ENCODE measurements around the gene EPB41L4B. TPM values are rescaled to one million over a fixed set of nuclear protein-coding genes. Genes with fewer than 3 reads are reported as not detected.

Gene EPB41L4B
- total RNA-seq, 1 donor from 2014 or later: 4.7 TPM

GRCh38 chr9:109331353-109331752, 10.5 kb upstream of the EPB41L4B start:
- H3K4me3 ChIP-seq: no peak overlapping the region
- H3K27ac ChIP-seq: peak overlapping the region; percentile 68
- DNase-seq (ENCODE audit: extremely low spot score in 2 of 2): no peak
- H3K36me3 ChIP-seq: no peaks in the 10 kb centered on the region
- intact Hi-C loops (cut with DNase I): no loop called here
- no peaks in the 10 kb centered on the region for H3K27me3 ChIP-seq
- peaks cover 29% of the 10 kb centered on the region for H3K4me1 ChIP-seq
- H3K9me3 ChIP-seq: no peaks in the 10 kb centered on the region
- TF ChIP-seq CTCF (IDR thresholded peaks at IDR 0.05) (no peak), POLR2AphosphoS5 (IDR thresholded peaks at IDR 0.05; ENCODE audit: insufficient read depth in 1 of 2, low read depth in 1 of 2) (no peak), POLR2A (IDR thresholded peaks at IDR 0.05) (no peak)

GRCh38 chr9:109329638-109330258, 8.9 kb upstream of the EPB41L4B start:
- no peaks in the 10 kb centered on the region for H3K9me3 ChIP-seq
- H3K4me1 ChIP-seq: peaks cover 29% of the 10 kb centered on the region
- H3K4me3 ChIP-seq: no peak overlapping the region
- DNase-seq (ENCODE audit: extremely low spot score in 2 of 2): no peak
- no peaks in the 10 kb centered on the region for H3K36me3 ChIP-seq
- no peak for TF ChIP-seq CTCF (IDR thresholded peaks at IDR 0.05)
- no peak for TF ChIP-seq POLR2AphosphoS5 (IDR thresholded peaks at IDR 0.05; ENCODE audit: insufficient read depth in 1 of 2, low read depth in 1 of 2)
- TF ChIP-seq POLR2A (IDR thresholded peaks at IDR 0.05): no peak
- H3K27ac ChIP-seq: peak overlapping the region; percentile 78
- no peaks in the 10 kb centered on the region for H3K27me3 ChIP-seq
- intact Hi-C loops (cut with DNase I): no loop called here

GRCh38 chr9:109328978-109329637, 8.2 kb upstream of the EPB41L4B start:
- intact Hi-C loops (cut with DNase I): no loop called here
- peaks cover 29% of the 10 kb centered on the region for H3K4me1 ChIP-seq
- no peak for DNase-seq (ENCODE audit: extremely low spot score in 2 of 2)

GRCh38 chr9:109325089-109325488, 4.2 kb upstream of the EPB41L4B start:
- H3K27me3 ChIP-seq: no peaks in the 10 kb centered on the region
- intact Hi-C loops (cut with DNase I): no loop called here

More at GRCh38 chr9:109328978-109329637, 8.2 kb upstream of the EPB41L4B start:
- no peak for TF ChIP-seq CTCF (IDR thresholded peaks at IDR 0.05)
- TF ChIP-seq POLR2AphosphoS5 (IDR thresholded peaks at IDR 0.05; ENCODE audit: insufficient read depth in 1 of 2, low read depth in 1 of 2): no peak
- TF ChIP-seq POLR2A (IDR thresholded peaks at IDR 0.05): no peak
- no peak overlapping the region for H3K4me3 ChIP-seq
- no peaks in the 10 kb centered on the region for H3K36me3 ChIP-seq
- peak overlapping the region; percentile 78 for H3K27ac ChIP-seq
- no peaks in the 10 kb centered on the region for H3K9me3 ChIP-seq
- H3K27me3 ChIP-seq: no peaks in the 10 kb centered on the region

More at GRCh38 chr9:109325089-109325488, 4.2 kb upstream of the EPB41L4B start:
- Histone ChIP-seq H3K36me3 (no peaks in the 10 kb centered on the region), H3K27ac (no peak overlapping the region), H3K4me1 (peaks cover 19% of the 10 kb centered on the region), H3K4me3 (no peak overlapping the region), H3K9me3 (no peaks in the 10 kb centered on the region)
- TF ChIP-seq CTCF (IDR thresholded peaks at IDR 0.05) (no peak), POLR2A (IDR thresholded peaks at IDR 0.05) (no peak), POLR2AphosphoS5 (IDR thresholded peaks at IDR 0.05; ENCODE audit: insufficient read depth in 1 of 2, low read depth in 1 of 2) (no peak)
- DNase-seq (ENCODE audit: extremely low spot score in 2 of 2): no peak
